GM12872 (cell line): ENCODE data around the gene TELO2.

Experiments
- CTCF ChIP-seq: IDR thresholded peaks from 3 replicates; pipeline ENCODE4 v1.5.1; 2011; ENCODE audit warnings: low read depth, mild to moderate bottlenecking, low read length, moderate library complexity; ENCODE audit not compliant: insufficient read depth

The TELO2 gene

GRCh38 chr16:1535391-1536291 is 42.5 kb downstream of the TELO2 start:
- no peak for TF ChIP-seq CTCF

- TF ChIP-seq CTCF, result no peak
These were observed 43.4 kb downstream of the TELO2 start for GRCh38 chr16:1536601-1537000.

GRCh38 chr16:1537138-1537577 is 44.0 kb downstream of the TELO2 start:
- no peak for TF ChIP-seq CTCF

GRCh38 chr16:1537763-1538289 is 44.7 kb downstream of the TELO2 start:
- no peak for TF ChIP-seq CTCF

- TF ChIP-seq CTCF, result peak; percentile 42
These were observed 45.8 kb downstream of the TELO2 start for GRCh38 chr16:1538804-1539520.

GRCh38 chr16:1539720-1540555 is 46.8 kb downstream of the TELO2 start:
- TF ChIP-seq CTCF, result no peak

- TF ChIP-seq CTCF, result no peak
These were observed 47.3 kb downstream of the TELO2 start for GRCh38 chr16:1540556-1540855.
